OCI-LY1 (cell line): ENCODE results near the gene BYSL.

Experiments
- CTCF ChIP-seq: fragments of 200-600 bp; sonication (generic), shearing (Covaris generic); IDR thresholded peaks from 2 replicates; pipeline ENCODE4 v1.5.1; 2017; ENCODE audit warnings: mild to moderate bottlenecking, antibody characterized with exemption, low read length, moderate library complexity, mixed read lengths
- EZH2 ChIP-seq: fragments of 200-600 bp; sonication (generic), shearing (Covaris generic); IDR thresholded peaks from 2 replicates; pipeline ENCODE4 v1.8.0; 2017; ENCODE audit warnings: borderline replicate concordance, mixed run types, mild to moderate bottlenecking, antibody characterized with exemption, low read length, moderate library complexity, mixed read lengths

- TF ChIP-seq CTCF (no peak), EZH2 (no peak)
Measured at GRCh38 chr6:41892921-41893564, 28.3 kb upstream of the BYSL start.
